ENCODE measurements around the gene GRIN1. TPM values are rescaled to one million over a fixed set of nuclear protein-coding genes. Genes with fewer than 3 reads are reported as not detected.

The GRIN1 gene
- total RNA-seq, 1 experiment from 2014 or later = 2.9 TPM

- Histone ChIP-seq H3K14ac (ENCODE audit: insufficient read depth, low read length) (no peak overlapping the region), H3T11ph (ENCODE audit: low read length) (no peak overlapping the region), H2BK20ac (ENCODE audit: low read depth, low read length, poor library complexity, severe bottlenecking) (no peak overlapping the region), H3K23me2 (ENCODE audit: insufficient read length, low read depth, low read length, poor library complexity, severe bottlenecking) (peaks cover 2% of the 10 kb centered on the region), H4K91ac (ENCODE audit: insufficient read length, low read depth, low read length) (no peak overlapping the region), H4K8ac (replicated peaks; ENCODE audit: insufficient read length, low read depth, low read length) (no peak overlapping the region), H4K20me1 (ENCODE audit: control insufficient read depth, insufficient read depth, insufficient read length) (no peaks in the 10 kb centered on the region), H3K79me2 (ENCODE audit: insufficient read depth, low read length) (peaks cover 1% of the 10 kb centered on the region; the same call in 1 of the 2 replicates), H3K9ac (ENCODE audit: extremely low read depth, insufficient read length, low read length) (peak overlapping the region; percentile 5), H3K18ac (ENCODE audit: insufficient read length, low read depth, low read length) (no peak overlapping the region), H4K5ac (ENCODE audit: insufficient read length, low read depth, low read length) (no peak overlapping the region), H3K79me1 (ENCODE audit: insufficient read depth, low read depth, low read length, poor library complexity, severe bottlenecking) (peaks cover 5% of the 10 kb centered on the region), H3K27ac (ENCODE audit: insufficient read length, low read depth, low read length) (no peak overlapping the region), H3K27me3 (ENCODE audit: insufficient read depth, low read length) (no peaks in the 10 kb centered on the region), H2BK5ac (ENCODE audit: insufficient read length, low read length) (no peak overlapping the region), H2BK15ac (ENCODE audit: low read depth, low read length) (no peak overlapping the region), H3K4me1 (ENCODE audit: insufficient read depth, low read length) (no peaks in the 10 kb centered on the region), H2AK5ac (ENCODE audit: insufficient read length, low read length) (no peak overlapping the region), H3K56ac (ENCODE audit: insufficient read length, low read depth, low read length) (no peak overlapping the region), H3K9me3 (ENCODE audit: control insufficient read depth, low read depth, low read length) (no peaks in the 10 kb centered on the region), H2BK120ac (ENCODE audit: low read depth, low read length, poor library complexity, severe bottlenecking) (no peak overlapping the region), H3K4me2 (ENCODE audit: insufficient read depth, insufficient read length, low read length) (no peak overlapping the region), H2BK12ac (ENCODE audit: insufficient read length, low read depth, low read length) (no peak overlapping the region), H2AFZ (ENCODE audit: low read length) (no peak overlapping the region), H3K23ac (ENCODE audit: insufficient read length, low read depth, low read length) (no peak overlapping the region), H3K4ac (ENCODE audit: low read depth, low read length) (no peak overlapping the region)
- Mint-ChIP-seq H3K27ac (no peak overlapping the region), H3K4me1 (peaks cover 12 to 28% of the 10 kb centered on the region in 2 experiments), H3K27me3 (ENCODE audit: low read depth) (peaks cover 2% of the 10 kb centered on the region; the same call in 1 of the 2 replicates), H3K4me3 (peak overlapping the region; percentile 65 to 78; a peak in 2 of 5 replicates), H3K9me3 (no peaks in the 10 kb centered on the region), H3K36me3 (ENCODE audit: insufficient read depth in 1 of 3, low read depth in 3 of 3) (peaks cover 0 to under 1% (median 0%) of the 10 kb centered on the region in 3 experiments; a peak in 2 of 7 replicates)
- TF ChIP-seq, protein P1, sequence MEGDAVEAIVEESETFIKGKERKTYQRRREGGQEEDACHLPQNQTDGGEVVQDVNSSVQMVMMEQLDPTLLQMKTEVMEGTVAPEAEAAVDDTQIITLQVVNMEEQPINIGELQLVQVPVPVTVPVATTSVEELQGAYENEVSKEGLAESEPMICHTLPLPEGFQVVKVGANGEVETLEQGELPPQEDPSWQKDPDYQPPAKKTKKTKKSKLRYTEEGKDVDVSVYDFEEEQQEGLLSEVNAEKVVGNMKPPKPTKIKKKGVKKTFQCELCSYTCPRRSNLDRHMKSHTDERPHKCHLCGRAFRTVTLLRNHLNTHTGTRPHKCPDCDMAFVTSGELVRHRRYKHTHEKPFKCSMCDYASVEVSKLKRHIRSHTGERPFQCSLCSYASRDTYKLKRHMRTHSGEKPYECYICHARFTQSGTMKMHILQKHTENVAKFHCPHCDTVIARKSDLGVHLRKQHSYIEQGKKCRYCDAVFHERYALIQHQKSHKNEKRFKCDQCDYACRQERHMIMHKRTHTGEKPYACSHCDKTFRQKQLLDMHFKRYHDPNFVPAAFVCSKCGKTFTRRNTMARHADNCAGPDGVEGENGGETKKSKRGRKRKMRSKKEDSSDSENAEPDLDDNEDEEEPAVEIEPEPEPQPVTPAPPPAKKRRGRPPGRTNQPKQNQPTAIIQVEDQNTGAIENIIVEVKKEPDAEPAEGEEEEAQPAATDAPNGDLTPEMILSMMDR (conservative IDR thresholded peaks at IDR 0.05) = no peak
- no CpG with 5 or more reads among the region's 11 CpGs for WGBS (ENCODE audit: extremely low coverage, insufficient read length, low lambda C conversion rate)
- DNase-seq = no peak
These were observed 59.9 kb downstream of the GRIN1 start for GRCh38 chr9:137198902-137199283.

All from H9 (cell line).